ENCODE measurements around the gene ZDHHC11.
"Not testable (repeated sequence)": the region's sequence is repeated elsewhere in the genome, so short reads cannot be mapped to it uniquely, and the experiment has no call there.

Gene ZDHHC11

DNA sequence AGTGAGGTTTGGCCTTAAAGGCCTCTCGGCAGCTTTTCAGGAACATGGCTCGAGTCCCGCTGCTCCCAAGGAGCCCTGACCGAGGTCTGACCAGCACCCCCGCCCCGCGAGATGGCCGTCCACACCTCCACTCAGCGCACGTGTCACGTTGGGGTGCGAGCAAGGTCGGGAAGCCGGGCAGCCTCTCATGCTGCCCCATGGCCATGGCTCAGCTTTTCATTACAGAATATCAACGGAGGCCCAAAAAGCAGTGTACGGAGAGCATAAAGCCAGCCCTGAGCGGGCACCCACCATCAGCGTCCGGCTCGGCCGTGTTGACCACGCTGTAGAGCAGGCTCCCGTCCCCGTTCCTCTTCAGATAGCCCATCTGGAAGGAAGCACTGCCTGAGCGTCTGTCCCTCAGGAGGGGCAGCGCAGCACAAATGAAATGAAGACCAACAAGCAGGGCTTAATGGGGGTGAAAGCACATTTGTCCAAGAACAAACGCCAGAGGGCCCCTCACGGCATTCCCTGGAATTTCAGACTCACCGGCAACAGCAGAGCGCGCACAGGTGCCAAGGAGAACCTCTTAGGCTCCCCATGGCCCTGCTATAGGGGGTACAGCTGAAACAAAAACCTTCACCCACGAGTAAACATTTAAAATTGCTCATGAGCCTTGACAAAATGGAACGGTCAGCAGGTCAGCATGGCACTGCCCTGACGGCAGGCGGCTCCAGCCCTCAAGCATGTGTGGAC, 30.2 kb upstream of the ZDHHC11 start:
- DNase-seq (ENCODE audit: low read depth in 2 of 2) = no peak

GRCh38 chr5:878677-879076, 27.9 kb upstream of the ZDHHC11 start:
- not testable (repeated sequence) for DNase-seq (ENCODE audit: low read depth in 2 of 2)

DNA sequence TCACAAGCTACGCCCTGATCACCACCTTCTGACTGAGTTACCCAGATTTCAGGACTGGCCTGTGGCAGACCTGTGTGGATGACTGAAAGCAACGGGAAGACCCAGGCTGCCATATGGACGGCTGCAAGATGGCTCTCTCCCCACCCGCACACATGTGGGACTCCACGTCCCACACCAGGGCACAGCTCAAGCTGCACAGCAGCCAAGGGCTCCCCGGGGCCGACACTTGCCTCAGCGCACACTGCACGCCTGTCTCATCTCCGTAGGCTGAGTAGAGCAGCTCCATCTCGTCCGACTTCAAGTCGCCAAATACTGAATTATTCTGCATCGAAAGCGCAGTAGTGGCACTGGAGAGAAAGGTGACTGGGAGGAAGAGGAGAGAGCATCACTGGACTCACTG, 27.3 kb upstream of the ZDHHC11 start:
- no peak for DNase-seq (ENCODE audit: low read depth in 2 of 2)

GRCh38 chr5:876398-877365, 25.9 kb upstream of the ZDHHC11 start:
- DNase-seq (ENCODE audit: low read depth in 2 of 2) = no peak

GRCh38 chr5:875931-876330, 25.1 kb upstream of the ZDHHC11 start:
- no peak for DNase-seq (ENCODE audit: low read depth in 2 of 2)

GRCh38 chr5:873328-873727, 22.5 kb upstream of the ZDHHC11 start:
- DNase-seq (ENCODE audit: low read depth in 2 of 2) = no peak

GRCh38 chr5:872301-872700, 21.5 kb upstream of the ZDHHC11 start:
- no peak for DNase-seq (ENCODE audit: low read depth in 2 of 2)

GRCh38 chr5:871596-872298, 21.0 kb upstream of the ZDHHC11 start:
- DNase-seq (ENCODE audit: low read depth in 2 of 2) = no peak

DNA sequence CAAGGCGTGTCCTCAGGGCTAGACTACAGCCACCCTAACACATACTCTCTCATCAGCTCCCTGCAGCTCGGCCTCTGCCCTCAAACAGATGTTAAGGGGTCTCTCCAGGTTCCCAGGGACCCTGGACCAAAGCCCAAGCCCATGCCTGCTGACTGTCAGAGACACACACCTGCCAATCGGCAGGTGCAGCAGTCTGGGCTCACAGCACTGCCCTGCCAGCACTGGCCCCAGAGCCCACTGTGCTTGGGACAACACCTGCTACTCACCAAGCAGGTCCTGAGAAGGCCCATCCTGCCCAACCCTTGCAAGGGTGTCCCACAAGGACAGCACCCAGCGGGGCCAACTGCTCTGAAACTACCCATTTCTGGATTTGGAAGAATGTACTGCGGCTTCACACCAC, 20.2 kb upstream of the ZDHHC11 start:
- no peak for DNase-seq (ENCODE audit: low read depth in 2 of 2)

- DNase-seq (ENCODE audit: low read depth in 2 of 2) = no peak
Measured at GRCh38 chr5:868428-869135, 17.8 kb upstream of the ZDHHC11 start.

DNA sequence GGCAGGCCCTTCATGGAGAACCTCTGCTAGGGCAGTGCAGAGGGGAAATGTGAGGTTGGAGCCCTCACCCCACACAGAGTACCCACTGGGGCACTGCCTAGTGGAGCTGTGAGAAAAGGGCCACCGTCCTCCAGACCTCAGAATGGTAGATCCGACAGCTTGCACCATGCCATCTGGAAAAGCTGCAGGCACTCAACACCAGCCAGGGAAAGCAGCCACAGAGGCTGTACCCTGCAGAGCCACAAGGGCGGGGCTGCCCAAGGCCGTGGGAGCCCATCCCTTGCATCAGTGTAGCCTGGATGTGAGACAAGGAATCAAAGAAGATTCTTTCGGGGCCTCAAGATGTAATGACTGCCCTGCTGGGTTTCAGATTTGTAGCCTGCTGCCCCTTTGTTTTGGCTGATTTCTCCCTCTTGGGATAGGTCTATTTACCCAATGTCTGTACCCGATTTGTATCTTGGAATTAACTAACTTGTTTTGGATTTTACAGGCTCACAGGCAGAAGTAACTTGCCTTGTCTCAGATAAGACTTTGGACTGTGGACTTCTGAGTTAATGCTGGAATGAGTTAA, 16.6 kb upstream of the ZDHHC11 start:
- no peak for DNase-seq (ENCODE audit: low read depth in 2 of 2)

DNA sequence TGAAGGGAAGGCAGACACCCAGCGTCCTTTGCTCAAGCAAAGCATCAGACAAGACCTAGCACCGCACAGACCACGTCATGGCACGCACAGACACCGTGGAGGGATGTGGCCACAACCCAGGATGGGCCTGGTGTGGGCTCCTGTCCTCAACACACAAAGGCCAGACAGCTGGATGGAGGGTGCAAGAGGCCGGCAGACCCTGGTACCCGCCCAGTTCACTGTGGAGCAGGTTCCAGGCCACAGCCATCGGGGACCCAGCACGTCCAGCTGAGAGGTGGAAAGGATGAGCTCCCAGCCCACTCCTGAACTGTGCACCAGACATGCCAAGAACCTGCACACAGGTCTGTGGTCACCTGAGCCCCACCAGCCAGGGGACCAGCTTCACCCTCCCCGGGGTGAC, 15.0 kb upstream of the ZDHHC11 start:
- no peak for DNase-seq (ENCODE audit: low read depth in 2 of 2)

DNA sequence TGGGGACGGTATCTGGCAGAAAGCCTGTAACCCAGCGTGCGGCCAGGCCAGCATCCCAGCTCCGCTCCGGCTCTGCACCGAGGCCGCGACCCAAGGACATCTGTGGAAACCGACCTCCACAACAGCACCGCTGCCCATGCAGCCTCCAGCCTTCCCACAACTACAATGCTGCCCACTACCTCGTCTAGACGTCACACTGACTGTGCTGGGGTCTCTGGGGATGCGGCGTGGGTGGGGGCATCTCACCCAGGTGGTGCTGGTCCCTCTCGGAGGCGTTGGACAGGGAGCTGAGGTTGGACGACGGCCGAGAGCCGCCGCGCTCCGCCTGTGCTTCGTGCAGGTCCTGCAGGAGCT, 14.4 kb upstream of the ZDHHC11 start:
- no peak for DNase-seq (ENCODE audit: low read depth in 2 of 2)

- no peak for DNase-seq (ENCODE audit: low read depth in 2 of 2)
Measured at GRCh38 chr5:864492-865167, 13.8 kb upstream of the ZDHHC11 start.

GRCh38 chr5:863244-863805, 12.5 kb upstream of the ZDHHC11 start:
- no peak for DNase-seq (ENCODE audit: low read depth in 2 of 2)

DNA sequence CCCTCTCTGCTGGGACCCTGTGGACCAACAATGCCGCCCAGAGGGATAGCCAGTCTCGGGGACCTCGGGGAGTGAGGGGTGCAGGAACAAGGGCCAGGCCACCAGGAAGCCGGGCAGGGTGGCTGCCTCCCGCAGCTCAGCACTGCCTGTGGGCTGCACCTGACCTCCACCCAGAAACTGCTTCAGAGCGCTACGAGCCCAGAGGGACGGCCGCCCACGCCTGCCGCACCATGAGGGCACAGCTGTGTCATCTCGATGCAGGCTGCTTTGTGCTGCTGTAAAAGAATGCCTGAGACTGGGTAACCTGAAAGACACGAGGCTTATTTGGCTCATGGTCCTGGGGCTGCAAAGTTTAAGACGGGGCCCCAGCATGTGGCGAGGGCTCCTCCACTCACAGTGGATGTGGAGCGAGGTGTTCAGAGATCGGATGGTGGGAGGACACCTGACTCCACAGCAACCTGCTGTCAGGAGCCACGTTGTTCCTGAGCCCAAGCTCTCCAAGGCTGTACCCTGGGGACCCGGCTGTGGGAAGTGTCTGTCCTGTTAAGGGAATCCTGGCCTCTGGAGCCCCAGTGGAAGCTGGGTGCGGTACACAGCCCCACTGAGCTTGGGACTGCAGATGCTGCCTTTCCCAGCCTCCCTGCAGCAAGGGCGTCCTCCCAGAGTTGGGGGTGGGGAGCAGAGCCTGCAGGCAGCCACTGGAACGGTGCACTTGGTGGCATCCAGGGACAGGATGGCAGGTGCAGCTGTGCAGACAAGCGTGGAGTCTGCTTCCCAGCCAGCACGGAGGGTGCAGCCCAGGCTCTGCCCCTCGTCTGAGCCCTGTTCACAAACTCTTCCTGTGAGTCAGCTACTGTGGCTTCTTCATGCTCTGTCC, 11.8 kb upstream of the ZDHHC11 start:
- DNase-seq (ENCODE audit: low read depth in 2 of 2) = no peak

GRCh38 chr5:861442-862366, 10.9 kb upstream of the ZDHHC11 start:
- DNase-seq (ENCODE audit: low read depth in 2 of 2) = no peak

DNA sequence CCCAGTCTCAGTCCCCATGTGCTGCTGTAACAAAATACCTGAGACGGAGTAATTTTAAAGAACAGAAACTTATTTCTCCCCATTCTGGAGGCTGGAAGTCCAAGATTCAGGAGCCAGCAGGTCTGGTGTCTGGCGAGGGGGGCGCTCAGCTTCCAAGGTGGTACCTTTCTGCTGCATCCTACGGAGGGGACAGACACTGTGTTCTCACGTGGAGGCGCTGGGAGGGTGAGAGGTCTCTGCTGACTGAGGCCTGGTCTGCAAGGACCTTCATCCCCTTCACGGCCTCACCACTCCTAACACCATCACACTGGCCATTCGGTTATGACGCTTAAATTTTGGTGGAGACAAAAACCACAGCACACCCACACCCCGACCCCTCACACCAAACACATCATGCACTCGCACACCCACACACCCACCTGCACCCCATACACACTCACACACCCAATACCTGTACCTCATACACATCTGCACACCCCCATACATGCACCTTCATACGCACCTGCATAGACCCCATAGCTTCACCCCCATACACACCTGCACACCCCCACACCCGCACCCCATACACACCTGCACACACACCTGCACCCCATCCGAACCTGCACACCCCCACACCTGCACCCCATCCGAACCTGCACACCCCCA, 9.8 kb upstream of the ZDHHC11 start:
- no peak for DNase-seq (ENCODE audit: low read depth in 2 of 2)

Measured in stimulated activated CD8-positive, alpha-beta memory T cell treated with anti-CD3 and anti-CD28 coated beads, Interleukin-7, amount 100 ng/mL, for 1 hour (primary cell).